WERI-Rb-1 (cell line): Measurements from ENCODE around the gene TRIO.

Experiments used
- DNase-seq: peaks from one replicate; pipeline ENCODE4 v3.0.0-alpha.2; 2020
- H3K27ac ChIP-seq: fragments of 250-450 bp; sonication (Bioruptor Pico); 2 replicates; pipeline ENCODE4 v1.5.1; 2020; ENCODE audit warnings: mild to moderate bottlenecking, moderate library complexity
- H3K27me3 ChIP-seq: fragments of 250-450 bp; sonication (Bioruptor Pico); 2 replicates; pipeline ENCODE4 v1.5.1; 2021; ENCODE audit warnings: mild to moderate bottlenecking, low read depth, moderate library complexity; ENCODE audit not compliant: insufficient read depth, severe bottlenecking
- H3K36me3 ChIP-seq: fragments of 250-450 bp; sonication (Bioruptor Pico); 2 replicates; pipeline ENCODE4 v1.5.1; 2020; ENCODE audit warnings: mild to moderate bottlenecking, moderate library complexity
- H3K4me3 ChIP-seq: 2 replicates; pipeline ENCODE4 v1.5.1; 2011; ENCODE audit warnings: low read depth, mild to moderate bottlenecking, control low read depth, low read length
- H3K9me3 ChIP-seq: fragments of 250-450 bp; sonication (Bioruptor Pico); 2 replicates; pipeline ENCODE4 v1.5.1; 2021; ENCODE audit warnings: mild to moderate bottlenecking, moderate library complexity; ENCODE audit not compliant: severe bottlenecking
- CTCF ChIP-seq: IDR thresholded peaks from 2 replicates; pipeline ENCODE4 v1.5.1; 2011; ENCODE audit warnings: low read depth, mild to moderate bottlenecking, control low read depth, inconsistent platforms, low read length

The TRIO gene

GRCh38 chr5:14161825-14162556 is 18.8 kb downstream of the TRIO start:
- no peaks in the 10 kb centered on the region for H3K27me3 ChIP-seq
- TF ChIP-seq CTCF: no peak
- H3K36me3 ChIP-seq: peaks cover 3% of the 10 kb centered on the region; the same call in 1 of the 2 replicates
- DNase-seq: peak; percentile 42
- H3K9me3 ChIP-seq: peaks cover 24% of the 10 kb centered on the region
- H3K27ac ChIP-seq: peak overlapping the region; percentile 72
- no peak overlapping the region for H3K4me3 ChIP-seq

- Histone ChIP-seq H3K9me3 (peaks cover 24% of the 10 kb centered on the region), H3K27ac (peak overlapping the region; percentile 12; the same call in 1 of the 2 replicates), H3K4me3 (no peak overlapping the region), H3K27me3 (no peaks in the 10 kb centered on the region), H3K36me3 (peaks cover 3% of the 10 kb centered on the region; the same call in 1 of the 2 replicates)
- DNase-seq: peak; percentile 55
- no peak for TF ChIP-seq CTCF
Measured at GRCh38 chr5:14164164-14165163, 21.3 kb downstream of the TRIO start.

- Histone ChIP-seq H3K36me3 (peaks cover 3% of the 10 kb centered on the region; the same call in 1 of the 2 replicates), H3K27me3 (no peaks in the 10 kb centered on the region), H3K9me3 (peaks cover 24% of the 10 kb centered on the region), H3K4me3 (no peak overlapping the region), H3K27ac (no peak overlapping the region)
- no peak for TF ChIP-seq CTCF
- no peak for DNase-seq
Measured at GRCh38 chr5:14165375-14166106, 22.4 kb downstream of the TRIO start.

DNA sequence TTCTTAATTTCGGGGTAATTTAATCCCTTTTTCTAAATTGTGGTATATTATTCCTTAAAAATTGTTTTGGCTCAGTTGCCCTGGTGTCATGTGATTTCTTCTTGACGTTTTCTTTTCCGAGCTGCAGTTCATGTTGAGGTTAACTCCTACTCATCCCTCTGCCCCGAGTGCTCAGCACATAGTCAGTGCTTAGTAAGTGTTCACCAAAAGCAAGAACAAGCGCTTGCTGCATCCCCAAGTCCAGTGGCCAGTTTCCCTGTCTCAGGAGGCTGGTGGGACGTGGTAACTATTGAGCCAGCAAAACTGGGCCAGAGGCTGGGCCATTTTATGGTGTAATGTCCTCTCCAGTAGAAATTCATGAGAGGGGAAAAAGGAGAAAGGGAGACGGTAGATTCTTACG is 23.3 kb downstream of the TRIO start:
- DNase-seq: no peak
- Histone ChIP-seq H3K4me3 (no peak overlapping the region), H3K36me3 (peaks cover 3% of the 10 kb centered on the region; the same call in 1 of the 2 replicates), H3K27ac (no peak overlapping the region), H3K27me3 (no peaks in the 10 kb centered on the region), H3K9me3 (peaks cover 24% of the 10 kb centered on the region)
- no peak for TF ChIP-seq CTCF

DNA sequence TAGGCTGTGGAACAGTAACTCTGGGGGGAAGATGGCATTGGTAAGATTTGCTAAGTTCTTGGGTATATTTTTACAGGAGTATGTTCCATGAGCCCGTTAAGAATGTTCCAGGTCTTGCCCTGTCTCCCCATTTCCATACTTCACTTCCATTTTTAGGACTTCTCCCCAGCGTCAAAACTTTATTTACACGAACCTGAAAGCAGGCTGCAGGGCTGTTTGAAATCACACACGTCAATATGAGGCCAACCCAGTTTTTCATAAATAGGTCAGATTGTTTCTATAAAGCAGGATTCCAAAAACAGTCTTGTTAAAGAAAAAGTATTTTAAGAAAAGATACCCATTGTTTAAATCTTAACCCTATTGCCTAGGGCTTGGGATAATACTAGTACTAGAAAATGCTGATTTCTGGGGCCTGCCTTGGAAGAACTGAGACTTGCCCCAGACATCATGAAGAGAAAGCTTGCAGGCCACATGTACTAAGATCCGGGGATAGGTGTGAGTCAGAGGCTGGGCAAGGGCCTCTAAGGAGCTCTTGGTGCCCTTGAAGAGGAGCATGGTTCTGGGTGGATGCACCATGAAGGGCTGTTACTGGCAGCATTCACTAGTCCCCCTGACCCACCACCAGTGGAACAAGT is 24.2 kb downstream of the TRIO start:
- Histone ChIP-seq H3K27me3 (no peaks in the 10 kb centered on the region), H3K36me3 (peaks cover 3% of the 10 kb centered on the region; the same call in 1 of the 2 replicates), H3K27ac (no peak overlapping the region), H3K9me3 (peaks cover 24% of the 10 kb centered on the region), H3K4me3 (no peak overlapping the region)
- no peak for DNase-seq
- TF ChIP-seq CTCF: no peak
